Measurements from ENCODE around the gene KMO.

KMO gene

DNA sequence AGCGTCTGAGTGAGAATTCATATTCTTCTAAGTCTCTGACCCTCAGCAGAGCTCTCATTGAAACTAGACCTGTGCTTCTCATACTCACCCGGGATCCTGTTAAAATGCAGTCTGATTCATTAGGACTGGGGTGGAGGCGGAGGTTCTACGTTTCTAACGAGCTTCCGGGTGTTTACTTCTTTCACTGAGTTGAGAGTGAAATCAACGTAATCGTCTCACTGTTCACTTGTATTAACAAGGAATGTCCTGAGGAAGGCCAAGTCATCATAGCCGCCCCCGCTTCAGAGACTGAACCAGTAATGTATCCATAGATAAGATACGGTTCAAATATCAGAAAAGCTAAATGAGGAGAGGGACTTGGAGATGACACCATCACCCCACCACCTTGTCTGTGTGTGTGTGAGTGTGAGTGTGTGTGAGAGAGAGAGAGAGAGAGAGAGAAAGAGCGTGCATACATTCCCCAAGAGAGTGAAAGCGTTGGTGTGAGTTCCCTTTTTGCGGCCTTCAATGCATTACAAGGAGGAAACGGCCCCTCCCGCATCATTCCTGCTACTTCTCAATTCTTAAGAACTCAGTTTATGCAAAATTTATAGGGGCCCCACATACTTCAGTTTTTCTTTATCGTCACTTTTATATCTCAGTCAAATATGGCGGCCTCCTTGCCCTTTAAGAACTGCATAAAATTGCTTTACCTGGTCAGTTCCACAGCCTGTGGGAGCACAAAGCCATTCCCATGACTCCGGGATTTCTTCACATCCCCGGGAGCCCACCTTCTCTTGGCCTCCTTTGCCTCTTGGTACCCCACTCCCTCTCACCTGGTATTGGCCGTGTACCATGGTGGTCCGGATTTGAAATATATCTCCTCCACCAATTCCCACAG is 19.8 kb downstream of the KMO start:
- TF ChIP-seq, protein P1, sequence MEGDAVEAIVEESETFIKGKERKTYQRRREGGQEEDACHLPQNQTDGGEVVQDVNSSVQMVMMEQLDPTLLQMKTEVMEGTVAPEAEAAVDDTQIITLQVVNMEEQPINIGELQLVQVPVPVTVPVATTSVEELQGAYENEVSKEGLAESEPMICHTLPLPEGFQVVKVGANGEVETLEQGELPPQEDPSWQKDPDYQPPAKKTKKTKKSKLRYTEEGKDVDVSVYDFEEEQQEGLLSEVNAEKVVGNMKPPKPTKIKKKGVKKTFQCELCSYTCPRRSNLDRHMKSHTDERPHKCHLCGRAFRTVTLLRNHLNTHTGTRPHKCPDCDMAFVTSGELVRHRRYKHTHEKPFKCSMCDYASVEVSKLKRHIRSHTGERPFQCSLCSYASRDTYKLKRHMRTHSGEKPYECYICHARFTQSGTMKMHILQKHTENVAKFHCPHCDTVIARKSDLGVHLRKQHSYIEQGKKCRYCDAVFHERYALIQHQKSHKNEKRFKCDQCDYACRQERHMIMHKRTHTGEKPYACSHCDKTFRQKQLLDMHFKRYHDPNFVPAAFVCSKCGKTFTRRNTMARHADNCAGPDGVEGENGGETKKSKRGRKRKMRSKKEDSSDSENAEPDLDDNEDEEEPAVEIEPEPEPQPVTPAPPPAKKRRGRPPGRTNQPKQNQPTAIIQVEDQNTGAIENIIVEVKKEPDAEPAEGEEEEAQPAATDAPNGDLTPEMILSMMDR (IDR thresholded peaks at IDR 0.05; ENCODE audit: low read depth, low read length, missing control alignments), result no peak
- H3K4me3 ChIP-seq (ENCODE audit: low read depth, low read length), result no peak overlapping the region
- DNase-seq (ENCODE audit: low read depth), result no peak
- in situ Hi-C loops (cut with HindIII; ENCODE audit: low sequenced_read_pairs), result no loop called here

DNA sequence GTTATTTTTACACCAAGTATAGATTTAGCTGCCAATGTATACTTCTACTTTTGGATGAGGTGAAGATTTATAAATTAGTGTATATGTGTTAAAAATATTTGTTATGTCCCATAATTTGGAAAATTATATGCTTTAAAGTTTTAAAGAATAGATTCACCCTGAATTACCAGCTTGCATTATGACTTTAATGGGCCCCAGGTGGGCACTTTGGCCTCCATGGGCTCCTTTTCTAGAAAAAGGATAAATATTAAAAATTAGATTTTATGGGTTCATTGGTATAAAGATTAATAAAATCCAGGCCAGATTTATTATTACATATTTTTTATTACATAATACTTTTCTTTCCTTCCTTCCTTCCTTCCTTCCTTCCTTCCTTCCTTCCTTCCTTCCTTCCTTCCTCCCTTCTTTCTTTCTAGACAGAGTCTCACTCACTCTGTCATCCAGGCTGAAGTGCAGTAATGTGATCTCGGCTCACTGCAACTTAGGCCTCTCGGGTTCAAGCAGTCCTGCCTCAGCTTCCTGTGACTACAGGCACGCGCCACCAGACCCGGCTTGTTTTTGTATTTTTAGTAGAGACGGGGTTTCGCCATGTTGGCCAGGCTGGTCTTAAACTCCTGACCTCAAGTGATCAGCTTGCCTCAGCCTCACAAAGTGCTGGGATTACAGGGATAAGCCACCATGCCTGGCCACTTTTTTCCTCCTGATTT is 21.9 kb downstream of the KMO start:
- TF ChIP-seq, protein P1 (IDR thresholded peaks at IDR 0.05; ENCODE audit: low read depth, low read length, missing control alignments), result no peak
- in situ Hi-C loops (cut with HindIII; ENCODE audit: low sequenced_read_pairs), result no loop called here
- H3K4me3 ChIP-seq (ENCODE audit: low read depth, low read length), result no peak overlapping the region
- no peak for DNase-seq (ENCODE audit: low read depth)

DNA sequence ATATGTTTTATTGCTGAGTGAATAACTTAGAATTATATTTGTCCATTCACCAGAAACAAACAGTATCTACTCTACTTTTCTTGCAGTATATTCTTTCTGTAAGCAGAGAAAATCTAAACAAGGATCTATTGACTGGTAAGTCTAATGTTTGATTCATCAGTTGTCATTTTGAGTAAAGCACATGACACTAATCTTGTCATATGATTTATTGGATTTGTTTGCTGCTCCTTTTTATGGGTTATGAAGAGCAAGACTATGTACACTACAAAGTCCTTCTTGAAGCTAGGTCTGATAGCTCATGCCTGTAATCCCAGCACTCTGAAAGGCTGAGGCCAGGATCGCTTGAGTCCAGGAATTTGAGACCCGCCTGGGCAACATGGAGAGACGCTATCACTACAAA is 23.3 kb downstream of the KMO start:
- in situ Hi-C loops (cut with HindIII; ENCODE audit: low sequenced_read_pairs), result no loop called here
- TF ChIP-seq, protein P1 (IDR thresholded peaks at IDR 0.05; ENCODE audit: low read depth, low read length, missing control alignments), result no peak
- DNase-seq (ENCODE audit: low read depth), result no peak
- no peak overlapping the region for H3K4me3 ChIP-seq (ENCODE audit: low read depth, low read length)

DNA sequence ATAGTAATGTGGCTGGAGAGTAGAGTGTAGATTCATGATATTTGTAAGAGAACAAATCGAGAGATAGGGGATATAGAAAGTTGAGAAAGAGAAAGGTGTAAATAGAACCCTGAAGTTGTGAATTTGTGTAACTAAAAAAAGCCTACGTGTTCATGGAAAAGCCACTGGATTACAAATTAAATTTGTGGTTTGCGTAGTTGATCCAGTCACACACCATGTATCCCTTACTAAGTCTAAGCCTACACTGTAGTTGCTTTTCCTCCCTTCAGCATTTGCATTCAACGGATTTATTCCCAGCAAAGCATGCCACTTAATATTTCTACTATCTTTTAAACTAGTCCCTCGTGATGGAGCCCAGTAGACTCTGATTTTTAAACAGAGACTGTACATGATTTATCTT is 24.9 kb downstream of the KMO start:
- TF ChIP-seq, protein P1 (IDR thresholded peaks at IDR 0.05; ENCODE audit: low read depth, low read length, missing control alignments), result no peak
- in situ Hi-C loops (cut with HindIII; ENCODE audit: low sequenced_read_pairs), result no loop called here
- no peak for DNase-seq (ENCODE audit: low read depth)
- no peak overlapping the region for H3K4me3 ChIP-seq (ENCODE audit: low read depth, low read length)

DNA sequence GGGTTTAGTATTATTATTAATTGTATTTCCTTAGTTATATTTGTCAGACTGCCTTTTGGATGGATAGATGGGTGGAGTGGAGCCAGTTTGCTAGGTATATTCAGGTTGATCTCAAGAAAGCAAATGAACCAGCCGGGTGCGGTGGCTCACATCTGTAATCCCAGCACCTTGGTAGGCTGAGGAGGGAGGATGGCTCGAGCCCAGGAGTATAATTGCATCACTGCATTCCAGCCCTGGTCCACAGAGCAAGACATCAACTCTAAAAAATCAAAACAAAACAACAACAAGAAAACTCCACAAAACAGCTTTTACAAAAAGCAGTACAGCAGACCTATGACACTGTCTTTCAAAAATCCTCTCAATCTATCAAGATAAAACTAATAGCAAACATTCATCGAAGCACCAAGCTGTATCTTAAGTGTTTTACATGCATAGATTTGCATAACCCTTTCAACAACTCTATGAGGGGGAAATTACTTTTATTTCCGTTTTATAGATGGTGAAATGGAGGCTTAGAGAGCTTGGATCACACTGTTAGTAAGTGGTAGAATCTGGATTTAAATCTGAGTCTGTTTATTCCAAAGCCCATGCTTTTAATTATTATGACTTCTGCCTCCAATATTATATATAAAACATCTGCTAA is 25.5 kb downstream of the KMO start:
- no peak for DNase-seq (ENCODE audit: low read depth)
- TF ChIP-seq, protein P1 (IDR thresholded peaks at IDR 0.05; ENCODE audit: low read depth, low read length, missing control alignments), result no peak
- H3K4me3 ChIP-seq (ENCODE audit: low read depth, low read length), result no peak overlapping the region
- in situ Hi-C loops (cut with HindIII; ENCODE audit: low sequenced_read_pairs), result no loop called here

DNA sequence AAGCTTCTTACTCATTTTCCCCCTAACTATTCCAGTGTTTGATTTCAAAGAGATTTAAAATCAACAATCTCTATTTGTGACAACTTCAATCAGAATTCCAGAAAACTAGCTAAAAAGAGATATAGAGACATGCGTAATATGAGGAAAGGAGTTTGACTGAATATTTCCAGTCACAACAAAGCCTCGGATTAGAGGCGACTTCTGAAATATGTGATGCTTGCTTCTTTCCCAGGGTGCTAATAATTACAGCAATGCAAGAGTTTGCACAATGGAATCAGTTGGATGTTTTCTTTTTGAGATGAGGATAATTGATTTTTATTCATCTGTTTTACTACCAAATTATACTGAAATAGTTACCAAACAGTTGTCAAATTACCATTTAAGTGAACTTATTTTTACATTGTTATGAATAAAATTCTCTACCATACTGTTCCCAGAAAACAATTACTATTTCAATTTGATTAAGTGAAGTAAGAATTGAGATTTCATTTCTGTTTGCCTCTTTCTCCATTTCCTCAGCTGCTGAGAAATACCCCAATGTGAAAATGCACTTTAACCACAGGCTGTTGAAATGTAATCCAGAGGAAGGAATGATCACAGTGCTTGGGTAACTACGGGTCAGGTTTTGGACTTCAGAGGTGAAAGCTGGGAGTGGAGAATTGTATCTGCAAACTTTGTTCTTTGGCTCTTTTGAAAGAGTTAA is 28.1 kb downstream of the KMO start:
- no peak overlapping the region for H3K4me3 ChIP-seq (ENCODE audit: low read depth, low read length)
- in situ Hi-C loops (cut with HindIII; ENCODE audit: low sequenced_read_pairs), result no loop called here
- TF ChIP-seq, protein P1 (IDR thresholded peaks at IDR 0.05; ENCODE audit: low read depth, low read length, missing control alignments), result no peak
- no peak for DNase-seq (ENCODE audit: low read depth)

Measured in astrocyte of the cerebellum (primary cell).